ENCODE results near the gene NRIP3.
"Not testable (repeated sequence)": the region's sequence is repeated elsewhere in the genome, so short reads cannot be mapped to it uniquely, and the experiment has no call there.

The NRIP3 gene

DNA sequence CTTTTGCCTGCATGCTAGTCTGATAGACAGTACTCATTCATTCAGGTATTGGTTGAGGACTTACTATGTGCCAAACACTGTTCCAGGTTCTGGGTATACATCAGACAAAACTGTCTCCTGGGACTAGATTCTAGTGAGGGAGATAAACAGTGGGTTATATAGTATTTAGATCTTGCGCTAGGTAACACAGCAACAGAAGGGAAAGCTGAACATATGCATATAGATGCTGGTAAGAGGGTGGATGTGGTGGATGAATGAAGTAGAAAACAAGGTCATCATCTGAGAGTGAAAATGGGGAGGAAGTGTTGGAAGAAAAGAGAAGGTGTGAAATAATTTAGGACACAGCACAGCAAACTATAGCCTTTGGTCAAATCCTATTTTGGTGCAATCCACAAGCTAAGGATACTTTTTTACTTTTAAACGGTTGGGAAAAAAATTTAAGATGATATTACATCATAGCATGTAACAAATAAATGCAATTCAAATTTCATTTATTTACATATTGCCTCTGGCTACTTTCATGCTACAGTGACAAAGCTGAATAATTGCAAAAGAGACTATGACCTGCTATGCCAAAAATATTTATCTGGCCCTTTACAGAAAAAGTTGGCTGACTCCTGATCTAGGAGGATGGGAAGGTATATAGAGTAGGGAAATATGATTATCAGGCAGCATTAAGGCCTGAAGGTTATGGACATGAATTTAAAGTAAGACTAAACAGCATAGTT, 32.4 kb downstream of the NRIP3 start:
- no peak for DNase-seq (ENCODE audit: low read depth)

DNA sequence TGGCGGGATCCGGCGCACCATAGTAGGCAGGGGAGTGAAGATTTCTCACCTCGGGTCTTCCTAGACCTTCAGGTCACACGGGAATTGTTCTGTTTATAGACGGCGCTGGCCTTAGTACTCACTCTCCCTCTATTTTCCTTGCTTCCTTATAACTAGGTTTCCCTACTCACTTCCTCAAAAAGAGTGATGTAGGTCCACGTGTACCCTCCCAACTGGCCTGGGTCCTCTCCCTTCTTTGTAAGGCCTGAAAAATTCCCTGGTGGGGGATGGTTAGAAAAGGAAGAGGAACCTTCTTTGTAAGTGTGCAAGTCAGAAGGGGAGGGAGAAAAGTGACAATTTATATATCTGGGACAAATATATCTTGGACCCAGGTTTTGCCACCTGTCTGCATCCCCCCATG, 36.6 kb downstream of the NRIP3 start:
- no peak for DNase-seq (ENCODE audit: low read depth)

DNA sequence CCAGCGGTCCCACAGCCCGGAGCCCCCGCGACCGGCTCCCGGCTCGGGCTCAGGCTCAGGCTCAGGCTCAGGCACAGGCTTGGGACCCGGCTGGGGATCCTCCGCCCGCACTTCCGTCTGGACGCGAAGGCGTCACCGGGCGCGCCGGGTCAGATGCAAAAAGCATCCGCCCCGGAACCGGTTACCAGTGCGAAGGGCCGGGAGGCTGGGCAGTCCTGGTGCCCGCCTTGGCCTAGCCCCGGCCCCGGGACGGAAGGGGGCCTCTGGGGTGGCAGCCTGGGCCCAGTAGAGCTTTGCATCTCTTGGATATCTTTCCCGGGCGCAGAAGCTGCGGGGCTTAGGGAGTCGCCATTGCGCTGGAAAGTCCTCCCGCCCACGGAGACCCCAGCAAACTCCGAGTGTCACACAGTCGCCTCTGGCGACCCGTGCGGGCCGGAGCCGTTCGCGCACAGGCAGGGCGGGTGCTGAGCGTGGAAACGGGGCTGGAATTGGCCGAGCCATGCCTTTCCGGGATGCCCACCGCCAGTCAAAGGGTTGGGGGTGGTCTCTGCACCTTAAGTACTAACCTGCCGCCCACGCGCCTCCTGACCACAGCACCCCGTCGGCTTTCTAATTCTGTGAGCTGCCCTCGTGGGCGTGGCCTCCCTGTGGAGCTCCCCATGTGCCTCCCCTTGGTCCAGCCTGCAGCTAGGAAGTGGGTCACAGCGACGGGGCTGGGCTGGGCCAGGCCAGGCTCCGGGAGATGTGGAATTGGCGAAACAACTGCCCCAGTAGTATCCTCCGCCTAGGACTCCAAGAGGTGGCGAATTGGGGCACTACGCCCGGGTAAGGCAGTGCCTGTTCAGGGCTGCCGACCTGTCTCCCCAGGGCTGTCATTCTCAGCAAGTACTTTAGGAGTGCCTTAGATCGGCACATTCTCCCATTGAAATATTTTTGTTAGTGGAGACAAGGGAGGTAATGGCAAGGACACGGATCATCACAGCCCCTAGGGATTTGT, 39.2 kb downstream of the NRIP3 start, which contains the start of gene TMEM9B:
Gene TMEM9B (minus strand): TSS at position 119 of the 997 bp plus-strand sequence. CDS start 129 bp downstream, outside the sequence.
- peak; percentile 69 for DNase-seq (ENCODE audit: low read depth)

DNA sequence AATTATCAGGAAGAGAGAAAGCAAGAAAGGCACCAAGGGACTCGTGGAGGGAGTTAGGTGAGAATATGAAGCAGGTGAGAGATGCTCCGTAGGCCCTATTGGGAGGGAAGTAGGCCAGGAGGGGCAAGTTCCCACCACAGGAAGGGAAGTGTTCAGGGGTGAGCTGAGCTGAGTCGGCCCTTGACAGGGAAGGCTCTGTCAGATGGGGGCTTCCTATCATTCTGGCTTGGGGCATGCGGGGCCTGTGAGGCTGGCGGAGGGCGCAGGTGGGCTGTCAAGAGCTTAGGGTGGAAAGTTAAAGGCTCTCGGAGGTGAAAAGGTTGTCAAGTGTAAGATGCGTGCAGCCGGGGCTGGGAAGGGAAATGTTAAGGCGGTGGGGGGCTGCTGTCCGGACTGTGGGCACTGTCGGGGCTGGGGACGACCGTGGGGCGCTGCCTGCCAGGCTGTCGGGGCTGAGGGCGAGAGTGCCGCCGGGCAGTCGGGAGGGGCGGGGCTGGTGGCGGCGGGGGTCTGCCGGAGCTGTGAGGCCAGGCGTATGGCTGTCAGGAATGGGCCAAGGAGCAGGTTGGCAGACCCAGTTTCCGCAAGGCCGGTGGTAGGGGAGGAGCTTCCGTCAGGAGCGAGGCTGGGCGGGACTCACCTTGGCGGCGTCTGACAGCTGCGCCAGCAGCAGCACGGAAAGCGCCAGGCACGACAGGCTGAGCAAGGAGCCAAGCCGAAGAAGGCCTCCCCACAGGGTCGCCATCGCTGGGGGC, 40.1 kb downstream of the NRIP3 start:
- DNase-seq (ENCODE audit: low read depth): peak; percentile 33

DNA sequence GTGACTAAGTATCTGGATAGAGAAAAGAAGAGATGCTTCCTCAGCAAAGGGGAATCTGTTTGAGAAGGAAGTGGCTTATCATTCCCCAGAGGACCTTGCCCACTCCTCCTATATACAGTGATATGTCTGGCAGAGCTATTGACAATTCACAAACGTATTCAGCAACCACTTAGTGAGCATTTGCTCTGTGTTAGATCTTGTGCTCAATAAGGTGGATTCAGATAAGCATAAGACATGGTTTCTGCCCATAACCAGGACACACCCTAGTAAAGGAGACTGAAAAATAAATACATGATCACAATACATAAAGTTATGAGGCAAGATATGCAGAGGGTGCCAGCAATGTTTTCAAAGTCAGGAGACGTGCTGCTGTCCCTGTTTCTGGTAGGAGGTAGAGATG, 41.0 kb downstream of the NRIP3 start:
- DNase-seq (ENCODE audit: low read depth): no peak

DNA sequence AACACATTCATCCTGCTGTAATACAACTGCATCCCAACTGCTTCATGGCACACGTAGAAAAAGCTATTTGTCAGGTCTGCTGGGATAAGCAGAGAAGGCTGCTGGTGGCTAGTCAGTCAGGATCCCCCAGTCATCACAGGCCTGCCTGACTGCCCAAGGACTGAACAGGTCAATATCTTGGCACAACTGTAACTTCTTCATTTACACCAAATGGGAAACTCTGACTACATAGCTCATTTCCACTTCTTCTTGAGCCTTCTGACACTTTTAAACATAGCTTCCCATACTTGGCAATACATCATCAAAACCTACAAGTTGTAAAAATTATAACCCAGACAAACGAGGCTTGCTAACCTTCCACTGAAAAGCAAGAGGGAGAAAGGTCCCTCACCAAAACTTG, 42.4 kb downstream of the NRIP3 start:
- DNase-seq (ENCODE audit: low read depth): no peak

DNA sequence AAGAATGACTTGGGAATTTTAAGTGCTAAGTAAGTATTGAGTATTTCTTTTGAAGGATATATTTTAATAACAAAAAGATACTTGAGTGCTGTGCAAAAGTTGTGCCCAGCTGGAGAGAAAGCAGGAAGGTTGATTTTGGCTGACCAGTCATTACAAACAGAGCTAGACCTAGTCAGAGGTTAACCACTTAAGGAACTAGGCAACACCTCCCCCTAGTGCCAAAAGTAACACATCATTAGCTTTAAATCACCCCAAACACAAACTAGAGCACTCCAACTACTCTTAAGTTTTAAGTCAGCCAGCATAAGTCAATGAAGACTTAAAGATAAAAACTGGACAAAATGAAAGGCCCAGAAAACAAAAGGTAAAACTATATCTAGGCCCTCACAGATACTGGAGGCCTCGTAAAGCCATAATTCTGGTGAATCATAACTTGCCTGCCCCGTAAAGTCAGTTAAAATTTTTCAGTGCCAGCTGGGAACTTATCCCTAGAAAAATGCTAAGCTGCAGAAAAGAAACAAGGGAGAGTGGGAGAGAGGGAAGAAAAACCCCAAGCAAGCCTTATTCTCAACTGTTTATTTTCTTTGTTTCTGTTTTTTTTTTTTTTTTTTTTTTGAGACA, 44.1 kb downstream of the NRIP3 start:
- DNase-seq (ENCODE audit: low read depth): peak; percentile 67

DNA sequence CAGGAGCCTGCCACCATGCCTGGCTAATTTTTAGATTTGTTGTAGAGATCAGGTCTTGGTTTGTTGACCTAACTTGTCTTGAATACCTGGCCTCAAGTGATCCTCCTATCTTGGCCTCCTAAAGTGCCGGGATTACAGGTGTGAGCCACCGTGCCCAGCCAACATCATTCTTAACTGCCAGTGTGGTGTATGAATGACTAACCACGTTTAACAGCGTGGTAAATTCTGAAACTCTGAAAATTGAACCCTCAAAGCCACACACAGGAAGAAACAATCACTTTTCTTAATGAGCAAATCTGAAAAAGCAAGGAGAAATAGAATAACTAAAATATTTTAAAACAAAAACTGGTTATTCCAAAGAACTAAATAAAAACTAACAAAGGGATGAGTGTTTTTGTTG, 46.9 kb downstream of the NRIP3 start:
- no peak for DNase-seq (ENCODE audit: low read depth)

DNA sequence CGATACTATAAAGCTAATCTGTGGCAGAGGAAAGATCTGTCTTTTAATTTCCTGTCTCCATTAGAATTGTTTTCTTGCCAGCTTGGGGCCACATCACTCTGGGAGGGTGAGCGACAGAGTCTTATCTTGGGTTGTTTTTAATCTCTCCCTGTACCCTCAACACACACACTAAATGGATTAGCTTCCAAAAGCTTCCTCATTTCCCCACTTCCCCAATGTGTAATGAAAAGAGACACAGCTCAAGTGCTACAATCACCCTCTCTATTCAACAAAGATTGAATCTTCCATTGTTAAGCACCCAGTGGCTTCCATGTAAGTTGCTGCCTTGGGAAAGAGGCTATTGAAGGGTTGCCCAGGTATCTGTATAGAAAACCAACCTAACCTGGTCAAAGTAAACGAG, 54.9 kb downstream of the NRIP3 start:
- no peak for DNase-seq (ENCODE audit: low read depth)

DNA sequence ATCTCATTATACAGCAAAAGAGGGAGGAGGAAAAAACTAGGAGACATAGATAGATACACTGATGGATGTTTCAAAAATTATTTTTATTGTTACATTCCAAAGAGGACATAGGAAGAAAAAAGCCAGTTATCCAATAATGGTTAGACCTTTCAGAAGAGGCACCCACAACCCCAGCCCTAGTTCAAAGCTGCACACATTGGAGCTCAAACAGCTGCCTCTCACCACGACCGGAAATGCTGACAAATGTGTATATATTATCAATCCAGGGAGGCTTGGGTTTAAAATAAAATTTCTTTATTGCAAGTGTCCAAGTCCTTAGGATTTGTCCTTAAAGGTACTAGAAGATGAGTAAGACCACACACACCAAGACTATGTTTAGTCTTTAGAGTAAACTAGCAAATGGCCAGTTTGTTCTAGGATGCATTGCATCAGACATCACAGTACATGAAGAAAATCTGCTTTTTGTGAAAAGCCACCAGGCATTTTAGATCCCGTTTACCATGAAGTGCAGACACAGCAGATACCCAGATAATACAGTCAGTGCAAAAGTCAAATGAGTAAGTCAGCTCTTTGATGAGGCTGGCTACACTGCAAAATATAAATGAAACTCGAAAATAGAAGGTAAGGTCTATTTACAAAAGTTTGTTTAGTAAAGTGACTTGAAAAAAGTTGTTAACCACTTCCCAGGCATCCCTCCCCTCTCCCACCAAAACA, 56.4 kb downstream of the NRIP3 start:
- DNase-seq (ENCODE audit: low read depth): no peak

DNA sequence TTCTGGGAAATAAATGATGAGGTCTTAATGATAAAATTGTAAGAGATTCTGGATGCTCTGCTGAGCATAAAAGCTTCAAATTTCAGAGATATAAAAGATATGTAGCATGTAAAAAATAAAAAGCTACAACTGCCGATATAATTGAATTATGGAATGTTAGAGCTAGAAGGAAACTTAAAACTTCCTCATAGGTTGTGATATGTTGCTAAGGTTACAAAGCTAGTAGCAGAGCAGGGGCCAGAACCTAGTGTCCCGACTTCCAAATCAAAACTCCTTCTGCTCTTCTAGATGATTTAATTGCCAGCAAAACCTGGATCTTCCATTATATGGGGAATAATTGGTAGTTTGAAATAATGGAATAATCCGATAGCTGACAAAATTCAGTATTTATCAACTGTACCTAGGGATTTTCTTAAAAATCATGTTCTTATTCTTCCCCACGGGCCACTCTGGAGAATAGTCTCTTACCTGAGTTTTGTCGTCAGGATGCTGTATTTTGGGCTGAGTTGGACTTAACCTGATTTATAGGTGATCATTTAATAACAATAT, 61.2 kb downstream of the NRIP3 start, which contains the start of gene ASCL3:
Gene ASCL3 (minus strand): TSS at position 499 of the 549 bp plus-strand sequence. CDS start 4,855 bp downstream, outside the sequence.
- DNase-seq (ENCODE audit: low read depth): no peak

DNA sequence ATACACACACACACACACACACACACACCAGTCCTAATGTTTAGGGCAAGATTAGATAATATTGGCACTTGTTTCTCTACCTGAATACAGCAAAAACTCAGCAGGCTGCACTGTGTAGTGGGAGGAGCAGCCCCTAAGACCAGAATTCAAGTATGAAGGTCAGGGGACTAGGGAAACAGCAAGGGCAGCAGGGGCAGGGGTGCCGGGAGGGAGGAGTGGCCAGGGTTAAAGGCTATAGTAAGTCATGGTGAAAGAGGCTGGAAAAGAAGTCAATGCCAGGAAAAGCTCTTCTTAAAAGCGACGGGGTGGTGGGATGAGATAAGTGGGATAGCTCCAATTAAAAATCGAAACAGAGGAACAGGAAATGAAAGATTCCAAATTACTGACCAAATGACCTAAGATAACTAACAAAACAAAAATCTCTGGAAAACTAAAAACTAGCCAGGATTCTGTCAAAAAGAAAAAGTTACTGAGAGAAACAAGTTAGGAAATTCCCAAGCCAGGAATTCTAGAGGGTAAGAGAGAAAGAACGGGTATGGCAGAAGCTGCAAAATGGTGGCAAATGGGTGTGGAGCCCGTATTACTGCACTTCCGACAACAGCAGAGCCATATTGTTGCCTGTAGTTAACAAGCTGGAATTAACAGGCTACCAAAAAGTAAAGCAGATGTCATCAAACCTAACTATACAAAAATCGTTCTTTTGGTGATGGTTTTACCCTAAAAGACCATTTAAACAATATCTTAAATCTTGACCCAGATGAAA, 62.3 kb downstream of the NRIP3 start:
- no peak for DNase-seq (ENCODE audit: low read depth)

DNA sequence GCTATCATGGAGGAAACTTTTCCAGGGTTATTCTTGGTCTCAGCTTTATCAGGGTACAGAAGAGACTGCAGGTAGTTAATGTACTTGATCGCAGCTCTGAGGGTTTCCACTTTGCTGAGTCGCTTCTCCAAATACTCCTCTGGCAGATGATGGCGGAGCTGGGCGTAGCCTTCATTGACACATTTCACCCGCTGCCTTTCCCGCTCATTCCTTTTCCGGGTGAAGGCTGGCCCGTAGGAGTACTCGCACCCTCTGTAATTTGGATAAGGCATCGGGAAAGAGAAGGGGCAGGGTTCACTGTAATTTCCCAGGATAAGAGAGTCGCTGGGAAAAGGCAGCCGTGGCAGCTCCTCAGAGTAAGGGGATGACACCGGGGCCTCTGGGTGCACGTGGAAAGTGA, 66.1 kb downstream of the NRIP3 start:
- DNase-seq (ENCODE audit: low read depth): no peak

DNA sequence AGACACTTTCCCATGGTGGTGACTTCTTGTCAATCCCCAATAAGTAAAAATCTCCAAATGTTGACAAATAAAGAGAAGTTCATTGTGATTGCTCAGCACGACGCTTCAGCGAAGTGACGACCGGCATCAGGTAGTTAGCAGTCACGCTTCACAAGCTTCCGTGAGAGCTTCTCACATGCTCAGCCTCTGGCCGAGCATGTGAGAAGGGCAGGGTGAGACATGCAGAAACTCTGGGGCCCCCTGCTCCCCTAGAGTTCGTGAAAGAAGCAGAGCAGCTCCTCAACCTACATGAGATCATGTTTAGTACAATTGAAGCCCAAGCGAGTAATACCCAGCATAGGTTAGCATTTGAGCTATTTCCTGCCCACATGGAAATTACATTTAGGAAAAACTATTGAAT, 66.6 kb downstream of the NRIP3 start:
- DNase-seq (ENCODE audit: low read depth): no peak

DNA sequence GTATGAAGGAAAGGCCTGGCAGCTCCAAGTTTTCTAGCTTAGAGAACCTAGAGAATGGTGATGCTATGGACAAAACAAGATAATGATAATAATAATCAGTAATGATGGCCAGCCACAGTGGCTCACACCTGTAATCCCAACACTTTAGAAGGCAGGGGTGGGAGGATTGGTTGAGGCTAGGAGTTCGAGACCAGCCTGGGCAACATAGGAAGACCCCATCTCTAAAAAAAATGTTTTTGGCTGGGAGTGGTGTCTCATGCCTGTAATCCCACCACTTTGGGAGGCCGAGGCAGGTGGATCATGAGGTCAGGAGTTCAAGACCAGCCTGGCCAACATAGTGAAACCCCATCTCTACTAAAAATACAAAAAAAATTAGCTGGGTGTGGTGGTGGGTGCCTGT, 68.0 kb downstream of the NRIP3 start:
- not testable (repeated sequence) for DNase-seq (ENCODE audit: low read depth)

DNA sequence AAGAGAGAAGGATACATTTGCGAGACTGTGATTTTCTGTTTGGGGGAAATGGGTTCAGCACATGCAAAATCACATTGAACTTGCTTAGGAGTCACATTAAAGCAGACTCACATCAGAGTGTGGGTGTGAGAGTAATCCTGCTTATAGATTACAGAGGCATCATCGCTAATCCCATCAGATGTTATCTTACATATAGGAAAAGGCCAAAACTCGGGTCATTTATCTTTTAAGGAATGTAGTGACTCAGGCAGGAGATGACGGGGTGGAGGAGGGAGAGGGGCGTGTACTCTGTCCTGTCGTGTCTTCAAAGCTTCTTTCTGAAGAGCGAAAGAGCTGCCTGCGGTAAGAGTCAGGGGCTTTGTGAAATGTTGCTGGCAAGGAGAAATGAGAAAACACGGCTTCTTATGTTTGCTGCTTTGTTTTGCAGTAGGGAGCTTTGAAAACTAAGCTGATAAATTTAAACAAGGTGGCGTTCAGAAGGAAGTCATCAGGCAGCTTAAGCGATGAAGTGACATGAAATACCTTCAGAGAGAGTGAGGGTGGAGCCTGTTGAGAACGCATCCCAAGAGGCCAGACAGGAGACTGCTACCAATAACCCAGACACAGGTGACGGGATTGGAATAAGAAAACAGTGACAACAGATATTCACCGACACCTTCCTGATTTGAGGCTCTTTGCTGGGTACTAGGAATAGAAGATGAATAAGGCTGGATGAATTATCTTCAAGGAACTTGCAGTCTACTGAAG, 68.9 kb downstream of the NRIP3 start:
- DNase-seq (ENCODE audit: low read depth): peak; percentile 59

DNA sequence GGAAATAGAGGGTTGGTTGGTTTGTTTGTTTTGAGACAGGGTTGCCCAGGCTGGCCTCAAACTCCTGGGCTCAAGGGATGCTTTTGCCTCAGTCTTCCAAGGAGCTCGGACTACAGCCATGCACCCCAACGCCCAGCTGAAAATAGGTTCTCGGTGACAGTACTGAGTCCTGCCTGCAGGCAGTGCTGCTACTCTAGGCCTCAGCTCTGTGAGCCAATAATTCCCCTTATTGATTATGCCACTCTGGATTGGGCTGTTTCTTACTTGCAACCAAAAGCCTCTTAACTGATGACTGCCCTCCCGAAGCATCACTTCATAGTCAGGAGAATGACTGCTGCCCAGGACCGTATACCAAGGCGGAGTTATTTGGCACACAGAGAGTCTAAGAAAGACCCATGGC, 69.9 kb downstream of the NRIP3 start:
- DNase-seq (ENCODE audit: low read depth): no peak

DNA sequence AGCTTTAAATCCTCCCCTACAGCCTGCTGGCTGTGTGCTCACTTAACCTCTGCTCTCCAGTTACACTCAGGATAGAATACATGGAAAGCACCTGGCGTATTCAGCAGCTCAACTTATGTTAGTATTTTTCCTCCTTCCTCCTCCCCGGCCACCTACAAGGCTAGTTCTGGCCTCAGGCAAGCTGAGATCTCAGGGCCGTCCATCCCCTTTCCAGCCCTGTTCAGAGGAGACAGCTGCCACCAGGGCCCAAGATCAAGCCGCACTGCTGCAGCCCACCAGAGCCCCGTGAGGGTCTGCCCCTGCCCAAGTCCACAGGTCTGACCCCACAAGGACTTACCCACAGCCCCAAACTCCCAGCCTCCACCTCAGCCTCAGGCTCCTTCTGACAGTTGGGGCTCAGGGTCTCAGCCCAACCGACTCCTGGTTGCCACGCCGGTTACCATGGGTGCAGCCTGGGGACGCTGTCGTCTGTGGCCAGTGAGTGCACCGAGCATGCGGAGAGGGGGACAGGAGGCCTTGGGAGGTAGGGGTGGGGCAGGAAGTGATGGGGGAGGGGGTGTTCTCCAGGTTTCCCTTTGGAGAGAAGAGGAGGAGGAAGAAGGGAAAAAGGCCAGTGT, 71.1 kb downstream of the NRIP3 start, which contains the start of gene C11orf16:
Gene C11orf16 (minus strand): TSS at position 384 of the 617 bp plus-strand sequence. CDS start 639 bp downstream, outside the sequence.
- DNase-seq (ENCODE audit: low read depth): no peak
